GM12878 (cell line): ENCODE measurements around the gene THAP5. TPM values are rescaled to one million over a fixed set of nuclear protein-coding genes. Genes with fewer than 3 reads are reported as not detected.

ENCODE experiments used
- ATAC-seq: fragments of 200-7000 bp; cut with Tn5 transposase; 3 replicates; pipeline ENCODE4 v1.9.1; 2020; ENCODE audit warnings: mild to moderate bottlenecking, moderate library complexity
- BruUV-seq: library from RNA; stranded (reverse); fragments of 400-500 nt; replicated peaks from 2 replicates; lab custom pipeline; 2021; lab: Mats Ljungman, UMichigan
- CTCF ChIA-PET: fragments of 300-600 bp; sonication (Branson Sonifier 250); formaldehyde crosslinking; extraction: SDS; loops from one replicate; lab custom pipeline; 2021; ENCODE audit warnings: inconsistent platforms; lab: Yijun Ruan, JAX
- POLR2A ChIA-PET: fragments of 350-600 bp; formaldehyde crosslinking; extraction: SDS; loops from one replicate; lab custom pipeline; 2021; ENCODE audit warnings: inconsistent platforms; lab: Charles Lee
- RAD21 ChIA-PET: fragments of 300-600 bp; sonication (Branson Sonifier 250); formaldehyde crosslinking; loops from one replicate; lab custom pipeline; 2023; ENCODE audit warnings: antibody characterized with exemption; ENCODE audit not compliant: unreplicated experiment; lab: Charles Lee
- SMC1A ChIA-PET: fragments of 300-600 bp; sonication (Branson Sonifier 250); formaldehyde crosslinking; loops from one replicate; lab custom pipeline; 2023; ENCODE audit not compliant: unreplicated experiment, uncharacterized antibody; lab: Charles Lee
- DNase-seq: peaks from one replicate; pipeline ENCODE4 v3.0.0-alpha.2; 2011; ENCODE audit warnings: low read depth, low spot score
- FAIRE-seq: peaks from 3 replicates; lab custom pipeline; 2011; peaks lifted over from hg19 to GRCh38; lab: Jason Lieb, UNC
- H2AFZ ChIP-seq: 2 replicates; pipeline ENCODE4 v1.6.0; 2011; ENCODE audit warnings: low read depth, low read length, control low read depth; ENCODE audit not compliant: control insufficient read depth
- H3K27ac ChIP-seq: 2 replicates; pipeline ENCODE4 v1.5.1; 2011; ENCODE audit warnings: control low read depth; ENCODE audit not compliant: control insufficient read depth, insufficient read depth
- H3K27me3 ChIP-seq, 2 experiments: replicated peaks in 1 of 2; 2 replicates each; pipeline versions ENCODE4 v1.6.0 to v1.6.1; 2011; ENCODE audit warnings: low read length in 1 of 2; ENCODE audit not compliant: control insufficient read depth in 2 of 2, insufficient read depth in 2 of 2
- H3K36me3 ChIP-seq, 2 experiments: 2 replicates each; pipeline ENCODE4 v1.5.1; 2011; ENCODE audit warnings: low read length in 1 of 2; ENCODE audit not compliant: control insufficient read depth in 2 of 2, insufficient read depth in 2 of 2
- H3K4me1 ChIP-seq: 2 replicates; pipeline ENCODE4 v1.6.1; 2011; ENCODE audit warnings: mild to moderate bottlenecking, low read length, moderate library complexity, mixed read lengths; ENCODE audit not compliant: control insufficient read depth, insufficient read depth
- H3K4me2 ChIP-seq: 2 replicates; pipeline ENCODE4 v1.6.0; 2011; ENCODE audit warnings: control low read depth; ENCODE audit not compliant: control insufficient read depth, insufficient read depth
- H3K4me3 ChIP-seq: fragments of 200-600 bp; sonication (generic); 2 replicates; pipeline ENCODE4 v1.5.1; 2016
- H3K79me2 ChIP-seq: 2 replicates; pipeline ENCODE4 v1.6.0; 2011; ENCODE audit warnings: low read length; ENCODE audit not compliant: control insufficient read depth, insufficient read depth
- H3K9ac ChIP-seq: 2 replicates; pipeline ENCODE4 v1.8.0; 2011; ENCODE audit warnings: low read length, control low read depth, mixed read lengths; ENCODE audit not compliant: control insufficient read depth, insufficient read depth
- H3K9me3 ChIP-seq: replicated peaks from 3 replicates; pipeline ENCODE4 v1.5.1; 2011; ENCODE audit warnings: mild to moderate bottlenecking, low read length; ENCODE audit not compliant: control insufficient read depth, insufficient read depth
- H4K20me1 ChIP-seq: 2 replicates; pipeline ENCODE4 v1.6.0; 2011; ENCODE audit not compliant: control insufficient read depth, insufficient read depth
- BRCA1 ChIP-seq: IDR thresholded peaks from 2 replicates; pipeline ENCODE4 v1.6.1; 2011; ENCODE audit warnings: low read depth, low read length, improper control_type of control experiment
- CBX3 ChIP-seq: fragments of 200-600 bp; sonication (generic); IDR thresholded peaks from 2 replicates; pipeline ENCODE4 v1.6.1; 2016; ENCODE audit warnings: low read depth, borderline replicate concordance
- EP300 ChIP-seq, 2 experiments: fragments of 150-350 bp in 1 of 2; IDR thresholded peaks; 2 replicates each; pipeline ENCODE4 v1.6.1; 2011 to 2012; ENCODE audit warnings: low read depth in 2 of 2, low read length in 2 of 2, borderline replicate concordance in 1 of 2, improper control_type of control experiment in 1 of 2, inconsistent platforms in 1 of 2; ENCODE audit not compliant: control insufficient read depth in 1 of 2
- FOXM1 ChIP-seq: IDR thresholded peaks from 2 replicates; pipeline ENCODE4 v1.6.1; 2012; ENCODE audit warnings: low read depth, mild to moderate bottlenecking, inconsistent platforms, low read length, moderate library complexity
- GATAD2B ChIP-seq: fragments of 450-650 bp; conservative IDR thresholded peaks from 2 replicates; pipeline ENCODE4 v1.6.1; 2017; ENCODE audit warnings: low read depth, mild to moderate bottlenecking, moderate library complexity
- NFYA ChIP-seq: IDR thresholded peaks from 2 replicates; pipeline ENCODE4 v1.6.1; 2011; ENCODE audit warnings: low read depth, mild to moderate bottlenecking, low read length, improper control_type of control experiment, borderline replicate concordance
- PML ChIP-seq: IDR thresholded peaks from 2 replicates; pipeline ENCODE4 v1.6.1; 2012; ENCODE audit warnings: low read length, inconsistent platforms
- RAD51 ChIP-seq: fragments of 450-650 bp; IDR thresholded peaks from 2 replicates; pipeline ENCODE4 v1.6.1; 2016; ENCODE audit warnings: moderate library complexity, mild to moderate bottlenecking, inconsistent platforms
- WGBS: methylation state at CpG from one replicate; pipeline ENCODE4 v1.1.6; 2016; ENCODE audit warnings: low lambda C conversion rate; ENCODE audit not compliant: insufficient replicate concordance, insufficient coverage; ENCODE audit errors: missing lambda C conversion rate; 5-methylcytosine and 5-hydroxymethylcytosine counted together
- in situ Hi-C: fragments of 300-500 bp; cut with MboI; formaldehyde crosslinking; loops from 9 replicates; pipeline ENCODE4 v1.14.3; 2018; ENCODE audit warnings: mixed read lengths
- intact Hi-C: fragments of 100-400 bp; cut with micrococcal nuclease; formaldehyde crosslinking; loops from one replicate; pipeline ENCODE4 v1.14.2; 2022; ENCODE audit not compliant: unreplicated experiment
- polyA plus RNA-seq, 11 experiments: library from polyadenylated mRNA; depleted of rRNA in 4 of 11; unstranded in 6 of 11; stranded (reverse) in 5 of 11; fragments of >200 nt; fragmentation: Nextera tagmentation in 4 of 11; fragmentation: Illumina TruSeq in 1 of 11; extraction: Ambion mirVana in 4 of 11; extraction: Trizol in 1 of 11; gene quantifications; 1 replicate in 1 of 11; 2 replicates in 10 of 11; pipeline versions ENCODE4 v1.2.1 to v1.2.3, GENCODE V29; 2011 to 2016; ENCODE audit warnings: inconsistent platforms in 2 of 11, missing spikeins in 2 of 11, low read depth in 1 of 11
- total RNA-seq, 4 experiments: library from RNA; depleted of rRNA in 3 of 4; stranded (reverse); fragments of >200 nt in 3 of 4; fragmentation: Illumina TruSeq in 1 of 4; extraction: Trizol in 1 of 4; gene quantifications; 2 replicates each; pipeline versions ENCODE4 v1.2.1 to v1.2.3, GENCODE V29; 2013 to 2021
- TF ChIP-seq, protein P1 (sequence below): fragments of 450-650 bp; conservative IDR thresholded peaks from 2 replicates; pipeline ENCODE4 v1.6.1; 2017; ENCODE audit warnings: mild to moderate bottlenecking, moderate library complexity
- TF ChIP-seq, protein P2 (sequence below): IDR thresholded peaks from 2 replicates; pipeline ENCODE4 v1.6.1; 2012; ENCODE audit warnings: low read length, inconsistent platforms
- TF ChIP-seq, protein P3 (sequence below): fragments of 450-650 bp; IDR thresholded peaks from 2 replicates; pipeline ENCODE4 v1.6.1; 2016; ENCODE audit warnings: mild to moderate bottlenecking, moderate library complexity, borderline replicate concordance
- TF ChIP-seq, protein P4 (sequence below): fragments of 450-650 bp; IDR thresholded peaks from 2 replicates; pipeline ENCODE4 v1.6.1; 2016; ENCODE audit warnings: mild to moderate bottlenecking

Gene THAP5
- total and polyA plus RNA-seq, 10 of the 15 experiments (the other 5 are each of a cell fraction or from before 2014, with no cell fraction given), result 13.0 to 47.7 (median 24.2) TPM

DNA sequence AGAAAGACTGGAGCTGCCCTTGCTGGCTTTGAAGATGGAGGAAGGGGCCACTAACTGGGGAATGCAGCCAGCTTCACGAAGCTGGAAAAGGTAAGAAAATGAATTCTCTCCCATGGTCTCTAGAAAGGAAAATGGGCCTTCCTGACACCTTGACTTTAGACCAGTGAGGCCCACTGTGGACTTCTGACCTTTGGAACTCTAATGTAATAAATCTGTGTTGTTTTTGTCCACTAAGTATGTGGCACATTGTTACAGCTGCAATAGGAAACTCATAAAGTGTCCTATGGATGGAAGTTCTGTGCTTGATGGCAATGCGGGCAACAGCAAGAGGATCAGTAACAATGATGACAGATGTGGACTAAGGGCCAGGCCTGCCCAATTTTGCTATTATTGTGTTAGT, 21.1 kb upstream of the THAP5 start (continued):
- TF ChIP-seq, protein P1, sequence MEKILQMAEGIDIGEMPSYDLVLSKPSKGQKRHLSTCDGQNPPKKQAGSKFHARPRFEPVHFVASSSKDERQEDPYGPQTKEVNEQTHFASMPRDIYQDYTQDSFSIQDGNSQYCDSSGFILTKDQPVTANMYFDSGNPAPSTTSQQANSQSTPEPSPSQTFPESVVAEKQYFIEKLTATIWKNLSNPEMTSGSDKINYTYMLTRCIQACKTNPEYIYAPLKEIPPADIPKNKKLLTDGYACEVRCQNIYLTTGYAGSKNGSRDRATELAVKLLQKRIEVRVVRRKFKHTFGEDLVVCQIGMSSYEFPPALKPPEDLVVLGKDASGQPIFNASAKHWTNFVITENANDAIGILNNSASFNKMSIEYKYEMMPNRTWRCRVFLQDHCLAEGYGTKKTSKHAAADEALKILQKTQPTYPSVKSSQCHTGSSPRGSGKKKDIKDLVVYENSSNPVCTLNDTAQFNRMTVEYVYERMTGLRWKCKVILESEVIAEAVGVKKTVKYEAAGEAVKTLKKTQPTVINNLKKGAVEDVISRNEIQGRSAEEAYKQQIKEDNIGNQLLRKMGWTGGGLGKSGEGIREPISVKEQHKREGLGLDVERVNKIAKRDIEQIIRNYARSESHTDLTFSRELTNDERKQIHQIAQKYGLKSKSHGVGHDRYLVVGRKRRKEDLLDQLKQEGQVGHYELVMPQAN, result no peak
- TF ChIP-seq, protein P2, sequence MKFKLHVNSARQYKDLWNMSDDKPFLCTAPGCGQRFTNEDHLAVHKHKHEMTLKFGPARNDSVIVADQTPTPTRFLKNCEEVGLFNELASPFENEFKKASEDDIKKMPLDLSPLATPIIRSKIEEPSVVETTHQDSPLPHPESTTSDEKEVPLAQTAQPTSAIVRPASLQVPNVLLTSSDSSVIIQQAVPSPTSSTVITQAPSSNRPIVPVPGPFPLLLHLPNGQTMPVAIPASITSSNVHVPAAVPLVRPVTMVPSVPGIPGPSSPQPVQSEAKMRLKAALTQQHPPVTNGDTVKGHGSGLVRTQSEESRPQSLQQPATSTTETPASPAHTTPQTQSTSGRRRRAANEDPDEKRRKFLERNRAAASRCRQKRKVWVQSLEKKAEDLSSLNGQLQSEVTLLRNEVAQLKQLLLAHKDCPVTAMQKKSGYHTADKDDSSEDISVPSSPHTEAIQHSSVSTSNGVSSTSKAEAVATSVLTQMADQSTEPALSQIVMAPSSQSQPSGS, result no peak
- TF ChIP-seq GATAD2B, result no peak
- TF ChIP-seq NFYA, result no peak
- no peak for TF ChIP-seq RAD51
- TF ChIP-seq CBX3, result no peak

DNA sequence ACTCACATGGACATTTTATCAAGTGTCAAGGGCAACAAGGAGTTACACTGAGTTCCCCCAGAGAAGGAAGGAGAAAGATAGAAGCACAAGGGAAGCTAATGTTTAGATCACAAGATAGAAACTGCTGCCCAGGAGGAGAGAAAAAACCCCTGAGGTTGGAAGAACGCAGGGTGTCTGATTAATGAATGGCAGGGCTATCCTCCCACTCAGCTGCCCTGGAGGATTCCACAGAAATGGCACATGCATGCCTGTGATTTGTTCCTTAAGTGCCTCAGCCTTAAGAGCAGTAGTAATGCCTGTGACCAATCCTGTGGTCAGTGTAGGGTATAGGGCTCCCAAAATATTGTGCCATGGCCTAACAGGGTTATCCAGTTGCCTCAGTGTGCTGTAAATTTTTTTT, 20.4 kb upstream of the THAP5 start:
- ChIA-PET POLR2A (no interaction called here), RAD21 (no interaction called here), CTCF (interaction anchor here (1.0 kb wide), 1 partner anchor 16 kb away, joined by 3 read pairs; no protein-coding TSS in a partner anchor), SMC1A (no interaction called here)
- Histone ChIP-seq H3K27ac (no peak overlapping the region), H3K27me3 (no peaks in the 10 kb centered on the region), H3K4me3 (no peak overlapping the region), H3K4me1 (no peaks in the 10 kb centered on the region), H3K36me3 (no peaks in the 10 kb centered on the region), H4K20me1 (no peaks in the 10 kb centered on the region), H3K79me2 (no peaks in the 10 kb centered on the region), H3K9ac (no peak overlapping the region), H3K4me2 (no peak overlapping the region), H3K9me3 (no peaks in the 10 kb centered on the region), H2AFZ (no peak overlapping the region)
- BruUV-seq, result no TSS peak
- DNase-seq (no peak), FAIRE-seq (no peak), ATAC-seq (no peak; the same call in 2 of the 3 replicates)
- in situ Hi-C loops, result no loop called here
- WGBS, result 36% methylated on average over 1 of the region's 1 CpG
- intact Hi-C loops, result no loop called here
- no peak for TF ChIP-seq GATAD2B
- no peak for TF ChIP-seq PML
- no peak for TF ChIP-seq FOXM1
- no peak for TF ChIP-seq EP300 (IDR thresholded peaks at IDR 0.05; ENCODE audit: borderline replicate concordance in 1 of 2, control insufficient read depth in 1 of 2, low read depth in 2 of 2, low read length in 2 of 2)
- TF ChIP-seq, protein P3, sequence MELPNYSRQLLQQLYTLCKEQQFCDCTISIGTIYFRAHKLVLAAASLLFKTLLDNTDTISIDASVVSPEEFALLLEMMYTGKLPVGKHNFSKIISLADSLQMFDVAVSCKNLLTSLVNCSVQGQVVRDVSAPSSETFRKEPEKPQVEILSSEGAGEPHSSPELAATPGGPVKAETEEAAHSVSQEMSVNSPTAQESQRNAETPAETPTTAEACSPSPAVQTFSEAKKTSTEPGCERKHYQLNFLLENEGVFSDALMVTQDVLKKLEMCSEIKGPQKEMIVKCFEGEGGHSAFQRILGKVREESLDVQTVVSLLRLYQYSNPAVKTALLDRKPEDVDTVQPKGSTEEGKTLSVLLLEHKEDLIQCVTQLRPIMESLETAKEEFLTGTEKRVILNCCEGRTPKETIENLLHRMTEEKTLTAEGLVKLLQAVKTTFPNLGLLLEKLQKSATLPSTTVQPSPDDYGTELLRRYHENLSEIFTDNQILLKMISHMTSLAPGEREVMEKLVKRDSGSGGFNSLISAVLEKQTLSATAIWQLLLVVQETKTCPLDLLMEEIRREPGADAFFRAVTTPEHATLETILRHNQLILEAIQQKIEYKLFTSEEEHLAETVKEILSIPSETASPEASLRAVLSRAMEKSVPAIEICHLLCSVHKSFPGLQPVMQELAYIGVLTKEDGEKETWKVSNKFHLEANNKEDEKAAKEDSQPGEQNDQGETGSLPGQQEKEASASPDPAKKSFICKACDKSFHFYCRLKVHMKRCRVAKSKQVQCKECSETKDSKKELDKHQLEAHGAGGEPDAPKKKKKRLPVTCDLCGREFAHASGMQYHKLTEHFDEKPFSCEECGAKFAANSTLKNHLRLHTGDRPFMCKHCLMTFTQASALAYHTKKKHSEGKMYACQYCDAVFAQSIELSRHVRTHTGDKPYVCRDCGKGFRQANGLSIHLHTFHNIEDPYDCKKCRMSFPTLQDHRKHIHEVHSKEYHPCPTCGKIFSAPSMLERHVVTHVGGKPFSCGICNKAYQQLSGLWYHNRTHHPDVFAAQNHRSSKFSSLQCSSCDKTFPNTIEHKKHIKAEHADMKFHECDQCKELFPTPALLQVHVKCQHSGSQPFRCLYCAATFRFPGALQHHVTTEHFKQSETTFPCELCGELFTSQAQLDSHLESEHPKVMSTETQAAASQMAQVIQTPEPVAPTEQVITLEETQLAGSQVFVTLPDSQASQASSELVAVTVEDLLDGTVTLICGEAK, result no peak
- TF ChIP-seq, protein P4, sequence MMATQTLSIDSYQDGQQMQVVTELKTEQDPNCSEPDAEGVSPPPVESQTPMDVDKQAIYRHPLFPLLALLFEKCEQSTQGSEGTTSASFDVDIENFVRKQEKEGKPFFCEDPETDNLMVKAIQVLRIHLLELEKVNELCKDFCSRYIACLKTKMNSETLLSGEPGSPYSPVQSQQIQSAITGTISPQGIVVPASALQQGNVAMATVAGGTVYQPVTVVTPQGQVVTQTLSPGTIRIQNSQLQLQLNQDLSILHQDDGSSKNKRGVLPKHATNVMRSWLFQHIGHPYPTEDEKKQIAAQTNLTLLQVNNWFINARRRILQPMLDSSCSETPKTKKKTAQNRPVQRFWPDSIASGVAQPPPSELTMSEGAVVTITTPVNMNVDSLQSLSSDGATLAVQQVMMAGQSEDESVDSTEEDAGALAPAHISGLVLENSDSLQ, result no peak
- no peak for TF ChIP-seq NFYA
- TF ChIP-seq BRCA1, result no peak
